Progenitor cell of endocrine pancreas (in vitro differentiated cells): ENCODE results near the gene DES. TPM values are rescaled to one million over a fixed set of nuclear protein-coding genes. Genes with fewer than 3 reads are reported as not detected.

ENCODE experiments used
- DNase-seq: peaks from one replicate; pipeline ENCODE4 v3.0.0; 2021; ENCODE audit warnings: low spot score; ENCODE audit not compliant: unreplicated experiment
- H3K27ac Mint-ChIP-seq: 2 replicates; pipeline ENCODE4 v1.8.0; 2021; ENCODE audit warnings: mild to moderate bottlenecking, moderate library complexity, mixed read lengths
- H3K27me3 Mint-ChIP-seq: 2 replicates; pipeline ENCODE4 v1.8.0; 2021; ENCODE audit warnings: mixed read lengths
- H3K36me3 Mint-ChIP-seq: 2 replicates; pipeline ENCODE4 v1.8.0; 2022; ENCODE audit warnings: mixed read lengths; ENCODE audit not compliant: insufficient read depth
- H3K4me1 Mint-ChIP-seq: 2 replicates; pipeline ENCODE4 v1.8.0; 2021; ENCODE audit warnings: low read depth, mixed read lengths
- H3K4me3 Mint-ChIP-seq: 2 replicates; pipeline ENCODE4 v1.8.0; 2021; ENCODE audit warnings: low read depth, mild to moderate bottlenecking, moderate library complexity, mixed read lengths
- H3K9me3 Mint-ChIP-seq: 2 replicates; pipeline ENCODE4 v1.8.0; 2021; ENCODE audit warnings: low read depth, mixed read lengths
- CTCF ChIP-seq: fragments of 200-600 bp; sonication (generic); IDR thresholded peaks from one replicate; pipeline ENCODE4 v1.5.0; 2021; ENCODE audit warnings: antibody characterized with exemption, mild to moderate bottlenecking; ENCODE audit not compliant: unreplicated experiment
- total RNA-seq: library from RNA; stranded (reverse); gene quantifications from 2 replicates; pipeline ENCODE4 v1.2.1, GENCODE V29; 2021

The DES gene
- total RNA-seq, 1 donor from 2014 or later: not detected

GRCh38 chr2:219401606-219402005 lies 16.6 kb upstream of the DES start:
- Mint-ChIP-seq H3K36me3 (no peaks in the 10 kb centered on the region), H3K27me3 (peaks cover 10% of the 10 kb centered on the region), H3K4me3 (no peak overlapping the region), H3K27ac (no peak overlapping the region), H3K4me1 (peaks cover 37% of the 10 kb centered on the region), H3K9me3 (no peaks in the 10 kb centered on the region)
- DNase-seq: no peak
- no peak for TF ChIP-seq CTCF

DNA sequence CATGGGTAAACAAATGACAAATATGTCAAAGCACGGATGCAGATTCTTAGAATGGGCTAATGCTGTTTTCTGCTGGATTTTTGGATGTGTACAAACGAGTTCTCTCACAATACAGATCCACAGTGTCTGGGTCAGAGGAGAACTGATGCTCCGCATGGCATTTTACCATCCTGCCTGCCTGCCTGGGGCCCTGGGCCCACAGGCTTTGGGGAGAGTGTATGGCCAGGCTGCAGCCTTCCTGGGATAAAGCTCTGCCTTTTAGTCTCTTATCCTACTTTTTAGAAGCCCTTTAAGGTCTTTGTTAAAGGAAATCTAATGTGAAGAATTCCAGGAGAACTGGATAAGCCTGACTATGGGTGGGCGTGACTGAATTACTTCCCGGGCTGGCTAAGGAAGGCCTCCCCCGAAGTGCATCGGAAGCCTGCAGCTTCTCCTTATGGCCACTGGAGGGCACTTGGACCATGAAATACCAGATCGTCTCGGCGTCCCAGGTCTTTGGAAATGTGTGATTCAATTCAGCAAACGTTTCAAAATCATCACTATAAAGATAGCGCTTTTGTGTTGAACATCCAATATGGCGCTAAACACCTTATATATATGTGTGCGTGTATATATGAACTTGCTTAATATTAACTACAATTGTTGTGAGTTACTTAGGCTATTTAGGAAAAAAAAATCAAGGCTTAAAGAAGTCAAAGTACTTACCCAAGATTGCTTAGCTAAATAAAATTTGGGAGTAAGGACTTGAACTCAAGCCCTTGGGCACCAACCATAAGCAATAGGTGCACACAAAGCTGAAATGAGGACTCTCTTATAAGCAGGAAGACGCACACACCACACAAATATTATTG lies 15.3 kb upstream of the DES start:
- Mint-ChIP-seq H3K4me1 (peaks cover 36% of the 10 kb centered on the region), H3K4me3 (no peak overlapping the region), H3K9me3 (no peaks in the 10 kb centered on the region), H3K27me3 (peaks cover 16% of the 10 kb centered on the region), H3K27ac (peak overlapping the region; percentile 46), H3K36me3 (no peaks in the 10 kb centered on the region)
- DNase-seq: peak; percentile 66
- peak; percentile 96 for TF ChIP-seq CTCF

DNA sequence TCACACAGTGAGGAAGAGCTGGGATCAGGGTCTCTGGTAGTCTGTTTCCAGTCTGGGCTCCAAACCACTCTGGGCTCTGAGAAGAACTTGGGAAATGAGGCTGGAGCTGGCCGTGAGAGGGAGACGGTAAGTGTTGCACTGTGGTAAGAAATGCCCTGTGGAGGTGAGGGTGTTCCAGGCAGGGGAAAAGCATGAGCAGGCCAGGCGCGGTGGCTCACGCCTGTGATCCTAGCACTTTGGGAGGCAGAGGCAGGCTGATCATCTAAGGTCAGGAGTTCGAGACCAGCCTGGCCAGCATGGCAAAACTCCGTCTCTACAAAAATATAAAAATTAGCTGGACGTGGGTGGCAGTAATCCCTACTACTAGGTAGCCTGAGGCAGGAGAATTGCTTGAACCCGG lies 14.3 kb upstream of the DES start:
- Mint-ChIP-seq H3K36me3 (no peaks in the 10 kb centered on the region), H3K4me1 (peaks cover 31% of the 10 kb centered on the region), H3K27ac (no peak overlapping the region), H3K4me3 (no peak overlapping the region), H3K9me3 (no peaks in the 10 kb centered on the region), H3K27me3 (peaks cover 19% of the 10 kb centered on the region)
- TF ChIP-seq CTCF: no peak
- no peak for DNase-seq

GRCh38 chr2:219404291-219404910 lies 13.8 kb upstream of the DES start:
- no peaks in the 10 kb centered on the region for H3K36me3 Mint-ChIP-seq
- no peak for DNase-seq
- no peak for TF ChIP-seq CTCF
- H3K27me3 Mint-ChIP-seq: peaks cover 19% of the 10 kb centered on the region
- no peaks in the 10 kb centered on the region for H3K9me3 Mint-ChIP-seq
- no peak overlapping the region for H3K4me3 Mint-ChIP-seq
- H3K27ac Mint-ChIP-seq: no peak overlapping the region
- H3K4me1 Mint-ChIP-seq: peaks cover 26% of the 10 kb centered on the region

GRCh38 chr2:219404954-219405353 lies 13.2 kb upstream of the DES start:
- Mint-ChIP-seq H3K27ac (no peak overlapping the region), H3K36me3 (no peaks in the 10 kb centered on the region)
- no peak for TF ChIP-seq CTCF

More at GRCh38 chr2:219404954-219405353, 13.2 kb upstream of the DES start:
- H3K4me3 Mint-ChIP-seq: no peak overlapping the region
- H3K4me1 Mint-ChIP-seq: peaks cover 21% of the 10 kb centered on the region
- H3K27me3 Mint-ChIP-seq: peaks cover 24% of the 10 kb centered on the region
- no peak for DNase-seq
- no peaks in the 10 kb centered on the region for H3K9me3 Mint-ChIP-seq
